HG03025 (cell line): ENCODE results near the gene FBXL13.
"Not testable (repeated sequence)": the region's sequence is repeated elsewhere in the genome, so short reads cannot be mapped to it uniquely, and the experiment has no call there.

Source experiments
- ATAC-seq: cut with Tn5 transposase; IDR thresholded peaks from one replicate; pipeline ENCODE4 v1.9.1; 2021; ENCODE audit warnings: mild to moderate bottlenecking, moderate library complexity; ENCODE audit not compliant: unreplicated experiment, low FRiP score

Gene FBXL13

DNA sequence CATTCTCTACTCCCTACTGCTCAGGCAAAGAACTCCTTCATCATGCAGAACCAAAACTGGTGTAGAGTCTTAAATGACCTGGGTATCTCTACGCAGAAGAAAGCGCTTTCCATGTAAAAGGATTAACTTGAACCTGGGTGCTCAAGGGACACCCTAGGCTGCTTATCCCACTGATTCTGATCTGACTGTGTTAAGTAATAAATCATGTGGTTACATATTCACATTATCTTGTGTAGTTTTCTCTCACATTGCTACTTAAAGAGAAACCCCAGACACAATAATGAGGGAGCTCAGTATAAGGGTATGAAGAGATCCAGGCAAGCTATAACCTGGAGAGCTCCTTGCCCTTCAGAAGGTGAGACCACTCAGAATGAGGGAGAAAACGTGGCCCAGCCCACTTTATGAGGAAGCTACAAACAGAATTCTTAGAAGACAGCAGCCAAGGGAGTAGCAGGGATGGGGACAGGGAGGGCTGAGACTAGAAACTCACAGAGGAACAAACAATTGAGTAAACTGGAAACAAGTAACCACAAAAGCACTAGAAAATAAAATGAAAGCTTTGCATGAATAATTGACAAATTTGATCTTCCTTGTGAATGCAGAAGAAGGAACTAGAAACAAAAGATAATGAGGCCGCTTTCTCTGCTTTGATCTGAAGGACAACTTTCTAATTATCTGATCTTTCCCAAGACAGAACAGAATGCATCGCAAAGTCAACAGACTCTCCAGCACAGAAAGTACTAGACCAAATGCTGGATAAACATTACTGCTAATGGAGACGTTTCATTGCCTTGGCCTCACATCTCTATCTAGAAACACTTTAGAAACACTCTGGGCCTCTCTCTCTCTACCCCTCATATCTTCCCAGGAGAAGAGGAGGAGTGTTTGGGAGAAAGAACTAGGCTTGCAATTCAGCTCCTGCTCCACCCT lies 85.7 kb downstream of the FBXL13 start:
- no peak for ATAC-seq

DNA sequence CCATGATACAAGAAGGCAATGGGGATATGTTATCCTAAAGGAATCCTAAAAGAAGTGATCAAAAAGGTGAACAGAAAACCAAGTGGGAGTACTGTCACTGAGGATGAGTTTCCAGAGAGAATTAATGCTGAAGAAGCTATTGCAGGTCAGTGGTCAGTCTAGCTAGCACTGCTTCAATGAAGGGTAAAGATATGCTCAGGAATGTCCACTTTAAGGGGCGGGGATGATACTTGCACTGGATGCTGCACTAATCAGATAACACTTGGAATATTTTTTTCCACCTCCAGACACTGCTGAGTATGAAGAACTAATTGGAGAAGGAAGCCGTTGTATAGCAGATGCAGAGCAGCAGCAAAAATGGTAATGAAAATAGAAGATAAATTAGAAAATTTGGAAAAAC lies 86.5 kb downstream of the FBXL13 start:
- no peak for ATAC-seq

- no peak for ATAC-seq
These were observed 89.3 kb downstream of the FBXL13 start for GRCh38 chr7:102985176-102985783.

DNA sequence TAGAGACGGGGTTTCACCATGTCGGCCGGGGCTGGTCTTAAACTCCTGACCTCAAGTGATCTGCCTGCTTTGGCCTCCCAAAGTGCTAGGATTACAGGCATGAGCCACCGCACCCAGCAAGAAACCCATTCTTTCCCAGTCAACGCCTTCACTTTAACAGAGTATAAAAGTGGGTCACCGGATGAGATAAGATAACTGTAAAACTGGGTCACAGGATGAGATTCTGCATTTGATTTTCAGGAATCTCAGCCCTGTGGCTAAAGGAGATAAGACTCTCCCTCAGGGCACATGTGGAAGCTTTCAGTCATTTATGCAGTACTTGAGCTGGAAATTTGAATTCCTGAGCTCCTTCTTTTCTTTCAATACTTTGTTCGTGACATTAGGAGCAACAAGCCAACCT lies 91.0 kb downstream of the FBXL13 start:
- no peak for ATAC-seq

DNA sequence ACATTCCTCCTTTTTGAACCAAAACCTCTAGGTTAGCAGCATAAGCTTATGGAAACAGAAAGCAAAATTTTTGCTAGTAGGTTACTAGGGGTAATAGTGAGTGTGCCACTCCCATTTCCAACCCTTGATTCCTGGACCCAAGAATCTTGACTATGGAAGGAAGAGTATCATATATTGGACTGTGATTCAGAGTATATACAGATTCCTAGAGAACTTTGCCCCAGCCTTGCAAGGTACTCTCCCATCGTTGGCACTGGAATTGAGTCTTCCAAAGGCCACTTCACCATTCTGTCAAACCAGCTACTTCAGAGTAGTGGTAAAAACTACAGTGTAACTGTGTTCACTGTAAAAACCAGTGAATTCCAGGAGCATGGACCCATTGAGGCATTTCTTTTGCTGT lies 92.4 kb downstream of the FBXL13 start:
- ATAC-seq = no peak

DNA sequence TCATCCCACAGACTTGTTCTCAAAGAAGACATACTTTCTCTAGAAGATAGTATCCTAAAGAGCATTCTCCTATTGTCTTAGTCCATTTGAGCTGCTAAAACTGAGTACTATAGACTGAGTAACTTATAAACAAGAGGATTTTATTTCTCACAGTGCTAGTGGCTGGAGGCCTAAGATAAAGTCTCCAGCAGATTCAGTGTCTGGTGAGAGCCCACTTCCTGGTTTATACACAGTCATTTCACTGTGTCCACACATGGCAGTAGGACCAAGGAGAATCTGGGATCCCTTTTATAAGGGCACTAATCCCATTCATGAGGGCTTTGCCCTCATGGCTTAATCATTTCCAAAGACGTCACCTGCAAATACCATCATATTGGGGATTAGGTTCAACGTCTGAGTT lies 93.1 kb downstream of the FBXL13 start:
- no peak for ATAC-seq

DNA sequence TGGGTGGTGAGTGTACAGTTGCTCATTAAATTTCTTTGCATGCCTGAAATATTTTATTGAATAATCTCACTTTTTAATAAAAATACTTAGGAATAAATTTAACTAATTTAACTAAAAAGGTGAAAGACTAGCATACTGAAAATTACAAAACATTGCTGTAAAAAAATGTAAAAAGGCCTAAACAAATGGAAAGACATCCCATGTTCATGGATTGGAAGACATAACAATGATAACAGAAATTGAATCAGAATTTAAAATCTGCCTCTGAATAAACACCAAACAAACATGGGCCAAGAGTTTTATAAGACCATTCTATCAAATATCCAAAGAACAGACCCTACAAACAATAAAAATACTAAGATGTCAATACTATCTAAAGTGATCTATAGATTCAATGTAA lies 94.9 kb downstream of the FBXL13 start:
- ATAC-seq = no peak

- no peak for ATAC-seq
These were observed 96.3 kb downstream of the FBXL13 start for GRCh38 chr7:102978284-102978683.

DNA sequence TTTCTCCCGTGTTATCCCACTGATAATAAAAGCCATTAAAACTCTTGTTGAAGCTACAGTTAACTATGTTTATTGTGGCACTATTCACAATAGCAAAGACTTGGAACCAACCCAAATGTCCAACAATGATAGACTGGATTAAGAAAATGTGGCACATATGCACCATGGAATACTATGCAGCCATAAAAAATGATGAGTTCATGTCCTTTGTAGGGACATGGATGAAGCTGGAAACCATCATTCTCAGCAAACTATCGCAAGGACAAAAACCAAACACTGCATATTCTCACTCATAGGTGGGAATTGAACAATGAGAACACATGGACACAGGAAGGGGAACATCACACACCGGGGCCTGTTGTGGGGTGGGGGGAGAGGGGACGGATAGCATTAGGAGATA lies 97.0 kb downstream of the FBXL13 start:
- ATAC-seq = not testable (repeated sequence)

DNA sequence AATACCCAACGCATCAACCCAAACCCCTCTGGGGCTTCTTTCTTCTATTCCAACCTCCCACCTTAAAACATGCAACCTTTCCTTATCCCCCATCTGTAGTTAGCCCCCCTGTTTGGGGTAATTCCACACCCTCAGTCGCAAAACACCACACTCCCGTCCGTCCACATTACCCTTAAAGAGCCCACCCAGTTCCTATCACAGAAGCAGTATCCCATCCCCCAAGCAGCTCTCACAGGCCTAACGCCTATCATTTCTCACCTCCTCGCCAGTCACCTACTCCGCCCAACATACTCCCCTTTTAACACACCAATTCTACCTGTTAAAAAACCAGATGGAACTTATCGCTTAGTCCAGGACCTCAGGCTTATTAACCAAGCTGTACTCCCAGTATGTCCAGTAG lies 98.1 kb downstream of the FBXL13 start:
- no peak for ATAC-seq

GRCh38 chr7:102975854-102976253 lies 98.7 kb downstream of the FBXL13 start:
- ATAC-seq = no peak

GRCh38 chr7:102974366-102975236 lies 100.0 kb downstream of the FBXL13 start:
- no peak for ATAC-seq

GRCh38 chr7:102973096-102973802 lies 101.3 kb downstream of the FBXL13 start:
- no peak for ATAC-seq

- no peak for ATAC-seq
These were observed 106.8 kb downstream of the FBXL13 start for GRCh38 chr7:102967798-102968197.

GRCh38 chr7:102966465-102966864 lies 108.1 kb downstream of the FBXL13 start:
- no peak for ATAC-seq

GRCh38 chr7:102961993-102962392 lies 112.6 kb downstream of the FBXL13 start:
- ATAC-seq = not testable (repeated sequence)

- not testable (repeated sequence) for ATAC-seq
These were observed 116.6 kb downstream of the FBXL13 start for GRCh38 chr7:102958004-102958403.

DNA sequence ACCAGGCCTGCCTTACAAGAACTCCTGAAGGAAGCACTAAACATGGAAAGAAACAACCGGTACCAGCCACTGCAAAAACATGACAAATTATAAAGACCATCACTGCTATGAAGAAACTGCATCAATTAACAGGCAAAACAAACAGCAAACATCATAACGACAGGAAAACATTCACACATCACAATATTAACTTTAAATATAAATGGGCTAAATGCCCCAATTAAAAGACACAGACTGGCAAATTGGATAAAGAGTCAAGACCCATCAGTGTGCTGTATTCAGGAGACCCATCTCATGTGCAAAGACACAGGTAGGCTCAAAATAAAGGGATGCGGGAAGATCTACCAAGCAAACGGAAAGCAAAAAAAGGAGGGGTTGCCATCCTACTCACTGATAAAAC lies 120.2 kb downstream of the FBXL13 start:
- ATAC-seq = not testable (repeated sequence)

GRCh38 chr7:102953406-102953805 lies 121.2 kb downstream of the FBXL13 start:
- no peak for ATAC-seq

DNA sequence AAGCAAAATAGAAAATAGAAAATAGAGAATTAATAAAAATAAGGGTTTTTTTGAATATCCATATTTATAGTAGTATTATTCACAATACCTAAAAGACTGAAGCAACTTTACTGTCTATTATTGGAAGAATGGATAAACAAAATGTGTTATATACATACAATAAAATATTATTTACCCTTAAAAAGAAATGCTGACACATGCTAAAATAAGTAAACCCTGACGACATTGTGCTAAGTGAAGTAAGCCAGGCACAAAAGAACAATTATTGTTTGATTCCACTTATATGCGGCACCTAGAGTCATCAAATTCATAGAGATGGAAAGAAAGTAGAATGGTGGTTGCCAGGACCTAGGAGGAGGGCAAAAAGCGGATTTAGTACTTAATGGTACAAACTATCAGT lies 122.8 kb downstream of the FBXL13 start:
- ATAC-seq = no peak
